ENCODE data around the gene ANKRD13A.

GRCh38 chr12:109972821-109973220 is 26.4 kb upstream of the ANKRD13A start:
- no peak for TF ChIP-seq GATA2 (IDR thresholded peaks at IDR 0.05; ENCODE audit: low read depth, low read length)
- TF ChIP-seq GATA3 (IDR thresholded peaks at IDR 0.05; ENCODE audit: low read depth, low read length): no peak

Data from SH-SY5Y (cell line).